Calu3 (cell line): ENCODE results near the gene ZNF888. TPM values are rescaled to one million over a fixed set of nuclear protein-coding genes. Genes with fewer than 3 reads are reported as not detected.
"Not testable (repeated sequence)": the region's sequence is repeated elsewhere in the genome, so short reads cannot be mapped to it uniquely, and the experiment has no call there.

Experiments used
- BruUV-seq: library from RNA; stranded (reverse); fragments of 400-500 nt; replicated peaks from 2 replicates; lab custom pipeline; 2021; lab: Mats Ljungman, UMichigan
- CTCF ChIA-PET: fragments of 300-600 bp; sonication (Branson Sonifier 250); formaldehyde crosslinking; loops from one replicate; lab custom pipeline; 2022; ENCODE audit warnings: antibody characterized with exemption; lab: Charles Lee
- DNase-seq: peaks from one replicate; pipeline ENCODE4 v3.0.0; 2022
- H3K27ac Mint-ChIP-seq: one replicate; pipeline ENCODE4 v1.8.0; 2022; ENCODE audit warnings: mixed read lengths; ENCODE audit not compliant: unreplicated experiment
- H3K27me3 Mint-ChIP-seq: one replicate; pipeline ENCODE4 v1.8.0; 2022; ENCODE audit warnings: mixed read lengths; ENCODE audit not compliant: unreplicated experiment
- H3K36me3 Mint-ChIP-seq: one replicate; pipeline ENCODE4 v1.8.0; 2022; ENCODE audit warnings: mild to moderate bottlenecking, moderate library complexity, mixed read lengths; ENCODE audit not compliant: insufficient read depth, unreplicated experiment
- H3K4me1 Mint-ChIP-seq: one replicate; pipeline ENCODE4 v1.8.0; 2022; ENCODE audit warnings: mild to moderate bottlenecking, low read depth, mixed read lengths; ENCODE audit not compliant: unreplicated experiment
- H3K4me3 Mint-ChIP-seq: one replicate; pipeline ENCODE4 v1.8.0; 2022; ENCODE audit warnings: mild to moderate bottlenecking, low read depth, moderate library complexity, mixed read lengths; ENCODE audit not compliant: unreplicated experiment
- H3K9me3 Mint-ChIP-seq: one replicate; pipeline ENCODE4 v1.8.0; 2022; ENCODE audit warnings: low read depth, mixed read lengths; ENCODE audit not compliant: unreplicated experiment
- intact Hi-C: fragments of 100-400 bp; cut with micrococcal nuclease; formaldehyde crosslinking; loops from one replicate; pipeline ENCODE4 v1.10.0; 2022; ENCODE audit not compliant: unreplicated experiment
- total RNA-seq: library from RNA; stranded (reverse); gene quantifications from 2 replicates; pipeline ENCODE4 v1.2.3, GENCODE V29; 2022
- TF ChIP-seq, protein P1 (sequence below): fragments of 200-600 bp; IDR thresholded peaks from one replicate; pipeline ENCODE4 v1.8.0; 2022; ENCODE audit warnings: antibody characterized with exemption; ENCODE audit not compliant: unreplicated experiment

ZNF888 gene
- total RNA-seq, 1 experiment from 2014 or later: 25.5 TPM

GRCh38 chr19:52938761-52939160 lies 15.5 kb upstream of the ZNF888 start:
- H3K4me3 Mint-ChIP-seq: peak overlapping the region; percentile 70
- H3K36me3 Mint-ChIP-seq: peaks cover 69% of the 10 kb centered on the region
- CTCF ChIA-PET: interaction anchor here (0.7 to 0.8 kb wide), 2 partner anchors 398 to 1083 kb away, joined by 6 to 9 read pairs; no protein-coding TSS in a partner anchor
- no peaks in the 10 kb centered on the region for H3K9me3 Mint-ChIP-seq
- BruUV-seq: no TSS peak
- H3K27ac Mint-ChIP-seq: peak overlapping the region; percentile 94
- DNase-seq: no peak
- intact Hi-C loops: no loop called here
- H3K27me3 Mint-ChIP-seq: no peaks in the 10 kb centered on the region
- TF ChIP-seq, protein P1, sequence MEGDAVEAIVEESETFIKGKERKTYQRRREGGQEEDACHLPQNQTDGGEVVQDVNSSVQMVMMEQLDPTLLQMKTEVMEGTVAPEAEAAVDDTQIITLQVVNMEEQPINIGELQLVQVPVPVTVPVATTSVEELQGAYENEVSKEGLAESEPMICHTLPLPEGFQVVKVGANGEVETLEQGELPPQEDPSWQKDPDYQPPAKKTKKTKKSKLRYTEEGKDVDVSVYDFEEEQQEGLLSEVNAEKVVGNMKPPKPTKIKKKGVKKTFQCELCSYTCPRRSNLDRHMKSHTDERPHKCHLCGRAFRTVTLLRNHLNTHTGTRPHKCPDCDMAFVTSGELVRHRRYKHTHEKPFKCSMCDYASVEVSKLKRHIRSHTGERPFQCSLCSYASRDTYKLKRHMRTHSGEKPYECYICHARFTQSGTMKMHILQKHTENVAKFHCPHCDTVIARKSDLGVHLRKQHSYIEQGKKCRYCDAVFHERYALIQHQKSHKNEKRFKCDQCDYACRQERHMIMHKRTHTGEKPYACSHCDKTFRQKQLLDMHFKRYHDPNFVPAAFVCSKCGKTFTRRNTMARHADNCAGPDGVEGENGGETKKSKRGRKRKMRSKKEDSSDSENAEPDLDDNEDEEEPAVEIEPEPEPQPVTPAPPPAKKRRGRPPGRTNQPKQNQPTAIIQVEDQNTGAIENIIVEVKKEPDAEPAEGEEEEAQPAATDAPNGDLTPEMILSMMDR: no peak
- H3K4me1 Mint-ChIP-seq: peaks cover 42% of the 10 kb centered on the region

DNA sequence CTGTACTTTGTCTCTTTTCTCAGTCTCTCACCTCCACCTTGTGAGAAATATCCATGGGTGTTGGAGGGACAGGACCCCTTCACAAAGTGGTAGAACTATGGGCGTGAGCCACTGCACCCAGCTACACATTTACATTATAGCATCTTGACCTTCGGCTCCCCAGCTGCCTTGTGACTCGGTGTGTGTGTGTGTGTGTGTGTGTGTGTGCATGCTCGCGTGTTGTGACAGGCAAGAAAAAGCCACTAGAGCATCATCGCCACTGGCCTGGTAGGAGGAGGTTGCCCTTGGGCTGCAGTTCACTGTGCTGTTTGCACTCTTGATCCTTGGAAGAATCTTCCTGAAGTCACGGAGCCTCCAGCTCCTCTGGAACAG lies 13.7 kb upstream of the ZNF888 start:
- BruUV-seq: no TSS peak
- no peaks in the 10 kb centered on the region for H3K27me3 Mint-ChIP-seq
- H3K4me3 Mint-ChIP-seq: peak overlapping the region; percentile 54

DNA sequence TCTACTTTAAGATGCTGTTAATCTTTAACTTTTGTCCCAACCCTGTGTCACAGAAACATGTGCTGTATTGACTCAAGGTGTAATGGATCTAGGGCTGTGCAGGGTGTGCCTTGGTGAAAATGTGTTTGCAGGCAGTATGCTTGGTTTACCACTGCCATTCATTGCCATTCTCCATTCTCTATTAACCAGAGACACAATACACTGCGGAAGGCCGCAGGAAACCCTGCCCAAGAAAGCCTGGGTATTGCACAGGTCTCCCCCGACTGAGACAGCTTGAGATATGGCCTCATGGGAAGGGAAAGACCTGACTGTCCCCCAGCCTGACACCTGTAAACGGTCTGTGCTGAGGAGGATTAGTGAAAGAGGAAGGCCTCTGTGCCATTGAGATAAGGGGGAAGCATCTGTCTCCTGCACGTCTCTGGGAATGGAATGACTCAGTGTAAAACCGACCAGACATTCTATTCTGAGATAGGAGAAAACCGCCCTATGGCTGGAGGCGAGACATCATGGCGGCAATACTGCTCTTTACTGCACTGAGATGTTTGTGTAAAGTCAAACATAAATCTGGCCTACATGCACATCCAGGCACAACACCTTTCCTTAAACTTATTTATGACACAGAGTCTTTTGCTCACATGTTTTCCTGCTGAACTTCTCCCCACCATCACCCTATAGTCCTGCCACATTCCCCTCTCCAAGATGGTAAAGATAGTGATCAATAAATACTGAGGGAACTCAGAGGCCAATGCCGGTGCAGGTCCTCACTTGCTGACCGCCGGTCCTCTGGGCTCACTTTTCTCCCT lies 13.1 kb upstream of the ZNF888 start:
- DNase-seq: peak; percentile 35
- Mint-ChIP-seq H3K36me3 (peaks cover 68% of the 10 kb centered on the region), H3K27me3 (no peaks in the 10 kb centered on the region), H3K9me3 (peaks cover 6% of the 10 kb centered on the region), H3K27ac (peak overlapping the region; percentile 74), H3K4me3 (peak overlapping the region; percentile 54), H3K4me1 (peaks cover 38% of the 10 kb centered on the region)
- intact Hi-C loops: no loop called here
- no TSS peak for BruUV-seq
- TF ChIP-seq, protein P1: no peak
- CTCF ChIA-PET: no interaction called here

More for the DNA sequence above, 13.7 kb upstream of the ZNF888 start:
- CTCF ChIA-PET: interaction anchor here (0.7 kb wide), 1 partner anchor 212 kb away, joined by 3 read pairs; no protein-coding TSS in a partner anchor
- TF ChIP-seq, protein P1: no peak
- DNase-seq: no peak
- peaks cover 42% of the 10 kb centered on the region for H3K4me1 Mint-ChIP-seq
- intact Hi-C loops: no loop called here
- peak overlapping the region; percentile 74 for H3K27ac Mint-ChIP-seq
- peaks cover 74% of the 10 kb centered on the region for H3K36me3 Mint-ChIP-seq
- H3K9me3 Mint-ChIP-seq: peaks cover 6% of the 10 kb centered on the region

GRCh38 chr19:52935434-52935833 lies 12.2 kb upstream of the ZNF888 start:
- peaks cover 6% of the 10 kb centered on the region for H3K9me3 Mint-ChIP-seq
- H3K4me1 Mint-ChIP-seq: peaks cover 32% of the 10 kb centered on the region
- peak overlapping the region; percentile 74 for H3K27ac Mint-ChIP-seq
- no TSS peak for BruUV-seq
- TF ChIP-seq, protein P1: no peak
- CTCF ChIA-PET: no interaction called here
- H3K27me3 Mint-ChIP-seq: no peaks in the 10 kb centered on the region
- intact Hi-C loops: no loop called here
- peak overlapping the region; percentile 54 for H3K4me3 Mint-ChIP-seq
- peaks cover 68% of the 10 kb centered on the region for H3K36me3 Mint-ChIP-seq
- peak; percentile 41 for DNase-seq

DNA sequence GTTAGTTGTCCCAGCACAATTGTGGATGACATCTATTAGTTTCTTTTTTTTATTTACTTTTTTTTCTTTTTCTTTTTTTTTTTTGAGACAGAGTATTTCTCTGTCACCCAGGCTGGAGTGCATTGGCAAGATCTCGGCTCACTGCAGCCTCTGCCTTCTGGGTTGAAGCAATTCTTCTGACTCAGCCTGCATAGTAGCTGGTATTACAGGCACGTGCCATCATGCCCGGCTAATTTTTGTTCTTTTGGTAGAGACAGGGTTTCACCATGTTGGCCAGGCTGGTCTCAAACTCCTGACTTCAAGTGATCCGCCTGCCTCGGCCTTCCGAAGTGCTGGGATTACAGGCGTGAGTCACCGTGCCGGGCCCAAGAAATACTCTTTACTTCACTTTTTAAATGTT lies 1.4 kb upstream of the ZNF888 start:
- CTCF ChIA-PET: interaction anchor here (0.6 kb wide), 1 partner anchor 212 kb away, joined by 4 read pairs; no protein-coding TSS in a partner anchor
- intact Hi-C loops: loop anchor here (5.0 kb wide), 1 partner anchor 38 kb away; the partner anchor contains the start of gene ZNF816
- peaks cover 42% of the 10 kb centered on the region for H3K4me1 Mint-ChIP-seq
- peak overlapping the region; percentile 79 for H3K4me3 Mint-ChIP-seq
- peak; percentile 16 for DNase-seq
- not testable (repeated sequence) for H3K27me3 Mint-ChIP-seq, BruUV-seq, H3K9me3 Mint-ChIP-seq
- peaks cover 87% of the 10 kb centered on the region for H3K36me3 Mint-ChIP-seq
- H3K27ac Mint-ChIP-seq: peak overlapping the region; percentile 80
